ENCODE data around the gene NHSL2.

NHSL2 gene

GRCh38 chrX:72126048-72126415 is 215.4 kb downstream of the NHSL2 start:
- Histone ChIP-seq H3K36me3 (peaks cover 25% of the 10 kb centered on the region), H3K27me3 (peaks cover 8% of the 10 kb centered on the region), H3K9me3 (no peaks in the 10 kb centered on the region), H3K4me1 (ENCODE audit: control insufficient read depth in 1 of 2, insufficient read depth in 1 of 2, low read depth in 1 of 2, low read length in 1 of 2) (peaks cover 70 to 76% of the 10 kb centered on the region in 2 experiments), H3K27ac (peak overlapping the region; percentile 97), H3K4me3 (ENCODE audit: low read depth in 1 of 2, low read length in 1 of 2) (peak overlapping the region in 1 of 2 experiments; percentile 18)
- TF ChIP-seq CTCF (IDR thresholded peaks at IDR 0.05) = no peak

GRCh38 chrX:72126539-72127140 is 216.0 kb downstream of the NHSL2 start:
- peaks cover 72 to 74% of the 10 kb centered on the region in 2 experiments for H3K4me1 ChIP-seq (ENCODE audit: control insufficient read depth in 1 of 2, insufficient read depth in 1 of 2, low read depth in 1 of 2, low read length in 1 of 2)
- H3K27me3 ChIP-seq = peaks cover 14% of the 10 kb centered on the region
- H3K27ac ChIP-seq = peak overlapping the region; percentile 97
- peak; percentile 81 for TF ChIP-seq CTCF (IDR thresholded peaks at IDR 0.05)
- peaks cover 25% of the 10 kb centered on the region for H3K36me3 ChIP-seq
- H3K9me3 ChIP-seq = no peaks in the 10 kb centered on the region
- peak overlapping the region in 1 of 2 experiments; percentile 18 for H3K4me3 ChIP-seq (ENCODE audit: low read depth in 1 of 2, low read length in 1 of 2)

- H3K4me1 ChIP-seq (ENCODE audit: control insufficient read depth in 1 of 2, insufficient read depth in 1 of 2, low read depth in 1 of 2, low read length in 1 of 2) = peaks cover 65 to 67% of the 10 kb centered on the region in 2 experiments
- H3K27ac ChIP-seq = peak overlapping the region; percentile 97
- peaks cover 21% of the 10 kb centered on the region for H3K27me3 ChIP-seq
- H3K4me3 ChIP-seq (ENCODE audit: low read depth in 1 of 2, low read length in 1 of 2) = no peak overlapping the region
- H3K36me3 ChIP-seq = peaks cover 30% of the 10 kb centered on the region
- no peak for TF ChIP-seq CTCF (IDR thresholded peaks at IDR 0.05)
- no peaks in the 10 kb centered on the region for H3K9me3 ChIP-seq
Measured at GRCh38 chrX:72127332-72127731, 216.7 kb downstream of the NHSL2 start.

DNA sequence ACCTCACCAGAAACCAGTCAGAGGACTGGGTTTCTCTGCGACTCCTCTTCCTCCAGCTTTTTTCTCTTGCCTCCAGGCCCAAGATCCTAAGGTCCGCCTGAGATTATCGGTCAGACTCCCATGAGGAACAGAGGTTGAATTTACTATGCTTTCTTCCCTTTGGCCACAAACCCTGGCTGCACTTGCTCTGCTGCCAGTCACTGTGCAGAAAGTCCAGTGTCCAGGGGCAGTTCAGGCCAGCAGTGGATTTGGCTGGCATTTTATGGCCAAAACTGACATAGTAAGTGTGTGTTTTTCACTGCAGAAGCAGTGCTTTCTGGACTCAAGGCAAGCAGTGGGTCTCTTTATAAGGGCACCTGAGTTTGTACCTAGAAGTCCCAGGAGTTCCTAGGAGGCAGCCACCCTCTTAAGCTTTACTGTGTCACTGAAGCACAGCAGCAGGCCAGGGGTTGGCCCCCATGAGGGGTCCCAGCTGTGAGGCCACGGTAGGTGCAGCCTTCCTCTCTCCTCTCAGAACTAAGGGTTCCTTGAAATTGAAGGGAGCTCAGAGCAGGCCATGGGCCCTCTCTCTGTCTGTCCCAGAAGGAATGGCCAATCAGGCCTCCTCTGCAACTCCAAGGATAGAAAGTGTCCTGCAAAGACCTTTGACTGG is 217.7 kb downstream of the NHSL2 start:
- TF ChIP-seq CTCF (IDR thresholded peaks at IDR 0.05) = no peak
- peaks cover 40% of the 10 kb centered on the region for H3K36me3 ChIP-seq
- H3K27me3 ChIP-seq = peaks cover 27% of the 10 kb centered on the region
- no peaks in the 10 kb centered on the region for H3K9me3 ChIP-seq
- no peak overlapping the region for H3K27ac ChIP-seq
- H3K4me1 ChIP-seq (ENCODE audit: control insufficient read depth in 1 of 2, insufficient read depth in 1 of 2, low read depth in 1 of 2, low read length in 1 of 2) = peaks cover 56 to 57% of the 10 kb centered on the region in 2 experiments
- no peak overlapping the region for H3K4me3 ChIP-seq (ENCODE audit: low read depth in 1 of 2, low read length in 1 of 2)

DNA sequence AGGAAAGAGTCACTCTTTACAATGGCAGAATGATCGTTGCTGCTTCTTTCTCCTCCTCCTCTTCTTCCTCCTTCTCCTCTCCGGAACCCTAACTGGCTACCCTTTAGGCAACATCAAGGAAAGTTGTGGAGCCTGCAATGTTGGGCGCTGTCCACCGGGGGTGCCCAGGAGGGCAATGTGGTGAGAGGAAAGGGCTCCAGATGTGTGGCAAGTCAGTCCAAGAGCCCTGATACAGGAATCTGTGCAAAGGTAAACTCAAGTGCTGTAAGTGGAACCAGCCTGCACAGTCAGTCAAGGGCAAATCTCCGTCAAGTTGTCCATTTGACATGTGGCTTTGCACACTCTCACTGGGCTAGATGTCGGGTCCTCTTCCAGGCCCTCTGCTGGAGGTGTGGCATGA is 218.2 kb downstream of the NHSL2 start:
- Histone ChIP-seq H3K36me3 (peaks cover 45% of the 10 kb centered on the region), H3K4me1 (ENCODE audit: control insufficient read depth in 1 of 2, insufficient read depth in 1 of 2, low read depth in 1 of 2, low read length in 1 of 2) (peaks cover 50 to 52% of the 10 kb centered on the region in 2 experiments), H3K4me3 (ENCODE audit: low read depth in 1 of 2, low read length in 1 of 2) (no peak overlapping the region), H3K9me3 (no peaks in the 10 kb centered on the region), H3K27me3 (peaks cover 27% of the 10 kb centered on the region), H3K27ac (no peak overlapping the region)
- no peak for TF ChIP-seq CTCF (IDR thresholded peaks at IDR 0.05)

All from neutrophil (primary cell).